GM12878 (cell line): ENCODE measurements around the gene SH3YL1. TPM values are rescaled to one million over a fixed set of nuclear protein-coding genes. Genes with fewer than 3 reads are reported as not detected.

Experiments
- ATAC-seq: fragments of 200-7000 bp; cut with Tn5 transposase; 3 replicates; pipeline ENCODE4 v1.9.1; 2020; ENCODE audit warnings: mild to moderate bottlenecking, moderate library complexity
- BruUV-seq: library from RNA; stranded (reverse); fragments of 400-500 nt; replicated peaks from 2 replicates; lab custom pipeline; 2021; lab: Mats Ljungman, UMichigan
- CTCF ChIA-PET: fragments of 300-600 bp; sonication (Branson Sonifier 250); formaldehyde crosslinking; extraction: SDS; loops from one replicate; lab custom pipeline; 2021; ENCODE audit warnings: inconsistent platforms; lab: Yijun Ruan, JAX
- POLR2A ChIA-PET: fragments of 350-600 bp; formaldehyde crosslinking; extraction: SDS; loops from one replicate; lab custom pipeline; 2021; ENCODE audit warnings: inconsistent platforms; lab: Charles Lee
- RAD21 ChIA-PET: fragments of 300-600 bp; sonication (Branson Sonifier 250); formaldehyde crosslinking; loops from one replicate; lab custom pipeline; 2023; ENCODE audit warnings: antibody characterized with exemption; ENCODE audit not compliant: unreplicated experiment; lab: Charles Lee
- SMC1A ChIA-PET: fragments of 300-600 bp; sonication (Branson Sonifier 250); formaldehyde crosslinking; loops from one replicate; lab custom pipeline; 2023; ENCODE audit not compliant: unreplicated experiment, uncharacterized antibody; lab: Charles Lee
- DNase-seq: peaks from one replicate; pipeline ENCODE4 v3.0.0-alpha.2; 2011; ENCODE audit warnings: low read depth, low spot score
- FAIRE-seq: peaks from 3 replicates; lab custom pipeline; 2011; peaks lifted over from hg19 to GRCh38; lab: Jason Lieb, UNC
- H2AFZ ChIP-seq: 2 replicates; pipeline ENCODE4 v1.6.0; 2011; ENCODE audit warnings: low read depth, low read length, control low read depth; ENCODE audit not compliant: control insufficient read depth
- H3K27ac ChIP-seq: 2 replicates; pipeline ENCODE4 v1.5.1; 2011; ENCODE audit warnings: control low read depth; ENCODE audit not compliant: control insufficient read depth, insufficient read depth
- H3K27me3 ChIP-seq, 2 experiments: replicated peaks in 1 of 2; 2 replicates each; pipeline versions ENCODE4 v1.6.0 to v1.6.1; 2011; ENCODE audit warnings: low read length in 1 of 2; ENCODE audit not compliant: control insufficient read depth in 2 of 2, insufficient read depth in 2 of 2
- H3K36me3 ChIP-seq, 2 experiments: 2 replicates each; pipeline ENCODE4 v1.5.1; 2011; ENCODE audit warnings: low read length in 1 of 2; ENCODE audit not compliant: control insufficient read depth in 2 of 2, insufficient read depth in 2 of 2
- H3K4me1 ChIP-seq: 2 replicates; pipeline ENCODE4 v1.6.1; 2011; ENCODE audit warnings: mild to moderate bottlenecking, low read length, moderate library complexity, mixed read lengths; ENCODE audit not compliant: control insufficient read depth, insufficient read depth
- H3K4me2 ChIP-seq: 2 replicates; pipeline ENCODE4 v1.6.0; 2011; ENCODE audit warnings: control low read depth; ENCODE audit not compliant: control insufficient read depth, insufficient read depth
- H3K4me3 ChIP-seq: fragments of 200-600 bp; sonication (generic); 2 replicates; pipeline ENCODE4 v1.5.1; 2016
- H3K79me2 ChIP-seq: 2 replicates; pipeline ENCODE4 v1.6.0; 2011; ENCODE audit warnings: low read length; ENCODE audit not compliant: control insufficient read depth, insufficient read depth
- H3K9ac ChIP-seq: 2 replicates; pipeline ENCODE4 v1.8.0; 2011; ENCODE audit warnings: low read length, control low read depth, mixed read lengths; ENCODE audit not compliant: control insufficient read depth, insufficient read depth
- H3K9me3 ChIP-seq: replicated peaks from 3 replicates; pipeline ENCODE4 v1.5.1; 2011; ENCODE audit warnings: mild to moderate bottlenecking, low read length; ENCODE audit not compliant: control insufficient read depth, insufficient read depth
- H4K20me1 ChIP-seq: 2 replicates; pipeline ENCODE4 v1.6.0; 2011; ENCODE audit not compliant: control insufficient read depth, insufficient read depth
- ATF7 ChIP-seq: fragments of 450-650 bp; IDR thresholded peaks from 2 replicates; pipeline ENCODE4 v1.6.1; 2016; ENCODE audit warnings: low read depth, mild to moderate bottlenecking
- CBX3 ChIP-seq: fragments of 200-600 bp; sonication (generic); IDR thresholded peaks from 2 replicates; pipeline ENCODE4 v1.6.1; 2016; ENCODE audit warnings: low read depth, borderline replicate concordance
- E2F4 ChIP-seq: IDR thresholded peaks from 2 replicates; pipeline ENCODE4 v1.6.1; 2012; ENCODE audit warnings: low read depth, low read length, improper control_type of control experiment
- ESRRA ChIP-seq: IDR thresholded peaks from 2 replicates; pipeline ENCODE4 v1.6.1; 2012; ENCODE audit warnings: mild to moderate bottlenecking, low read length, improper control_type of control experiment
- FOS ChIP-seq: IDR thresholded peaks from 3 replicates; pipeline ENCODE4 v1.6.1; 2011; ENCODE audit warnings: borderline replicate concordance; ENCODE audit not compliant: insufficient read length; ENCODE audit errors: extremely low read depth
- FOXK2 ChIP-seq: fragments of 450-650 bp; IDR thresholded peaks from 2 replicates; pipeline ENCODE4 v1.6.1; 2017; ENCODE audit warnings: mild to moderate bottlenecking, moderate library complexity
- NR2C1 ChIP-seq: fragments of 450-650 bp; IDR thresholded peaks from 2 replicates; pipeline ENCODE4 v1.6.1; 2017; ENCODE audit warnings: antibody characterized with exemption, mild to moderate bottlenecking, moderate library complexity
- RB1 ChIP-seq: fragments of 450-650 bp; formaldehyde crosslinking; IDR thresholded peaks from 2 replicates; pipeline ENCODE4 v1.6.1; 2017; ENCODE audit warnings: mild to moderate bottlenecking, borderline replicate concordance
- RBBP5 ChIP-seq: fragments of 200-600 bp; sonication (generic); conservative IDR thresholded peaks from 2 replicates; pipeline ENCODE4 v1.6.1; 2016
- RUNX3 ChIP-seq: IDR thresholded peaks from 2 replicates; pipeline ENCODE4 v1.6.1; 2012; ENCODE audit warnings: low read length, inconsistent platforms
- TCF3 ChIP-seq: IDR thresholded peaks from 2 replicates; pipeline ENCODE4 v1.6.1; 2012; ENCODE audit warnings: low read depth, mild to moderate bottlenecking, low read length, borderline replicate concordance; ENCODE audit not compliant: insufficient read depth
- WGBS: methylation state at CpG from one replicate; pipeline ENCODE4 v1.1.6; 2016; ENCODE audit warnings: low lambda C conversion rate; ENCODE audit not compliant: insufficient replicate concordance, insufficient coverage; ENCODE audit errors: missing lambda C conversion rate; 5-methylcytosine and 5-hydroxymethylcytosine counted together
- in situ Hi-C: fragments of 300-500 bp; cut with MboI; formaldehyde crosslinking; loops from 9 replicates; pipeline ENCODE4 v1.14.3; 2018; ENCODE audit warnings: mixed read lengths
- intact Hi-C: fragments of 100-400 bp; cut with micrococcal nuclease; formaldehyde crosslinking; loops from one replicate; pipeline ENCODE4 v1.14.2; 2022; ENCODE audit not compliant: unreplicated experiment
- polyA plus RNA-seq, 11 experiments: library from polyadenylated mRNA; depleted of rRNA in 4 of 11; unstranded in 6 of 11; stranded (reverse) in 5 of 11; fragments of >200 nt; fragmentation: Nextera tagmentation in 4 of 11; fragmentation: Illumina TruSeq in 1 of 11; extraction: Ambion mirVana in 4 of 11; extraction: Trizol in 1 of 11; gene quantifications; 1 replicate in 1 of 11; 2 replicates in 10 of 11; pipeline versions ENCODE4 v1.2.1 to v1.2.3, GENCODE V29; 2011 to 2016; ENCODE audit warnings: inconsistent platforms in 2 of 11, missing spikeins in 2 of 11, low read depth in 1 of 11
- total RNA-seq, 4 experiments: library from RNA; depleted of rRNA in 3 of 4; stranded (reverse); fragments of >200 nt in 3 of 4; fragmentation: Illumina TruSeq in 1 of 4; extraction: Trizol in 1 of 4; gene quantifications; 2 replicates each; pipeline versions ENCODE4 v1.2.1 to v1.2.3, GENCODE V29; 2013 to 2021
- TF ChIP-seq, protein P1 (sequence below): fragments of 450-650 bp; IDR thresholded peaks from 2 replicates; pipeline ENCODE4 v1.6.1; 2017; ENCODE audit warnings: antibody characterized with exemption, mild to moderate bottlenecking, moderate library complexity

Gene SH3YL1
- total and polyA plus RNA-seq, 10 of the 15 experiments (the other 5 are each of a cell fraction or from before 2014, with no cell fraction given): 12.2 to 22.4 (median 17.2) TPM

GRCh38 chr2:281381-281780 is 17.5 kb upstream of the SH3YL1 start:
- ATAC-seq (no peak), FAIRE-seq (no peak), DNase-seq (no peak)
- no peak overlapping the region for H2AFZ ChIP-seq
- H3K4me3 ChIP-seq: no peak overlapping the region
- no peaks in the 10 kb centered on the region for H4K20me1 ChIP-seq
- H3K27ac ChIP-seq: no peak overlapping the region
- no peak overlapping the region for H3K9ac ChIP-seq
- H3K27me3 ChIP-seq: no peaks in the 10 kb centered on the region
- RAD21 ChIA-PET: no interaction called here
- POLR2A ChIA-PET: no interaction called here
- peaks cover 22 to 34% of the 10 kb centered on the region in 2 experiments for H3K36me3 ChIP-seq
- CTCF ChIA-PET: interaction anchor here (0.8 kb wide), 1 partner anchor 21 kb away, joined by 3 read pairs; no protein-coding TSS in a partner anchor
- in situ Hi-C loops: no loop called here
- no peak overlapping the region for H3K4me2 ChIP-seq
- 95% methylated on average over 9 of the region's 9 CpGs for WGBS
- no peaks in the 10 kb centered on the region for H3K4me1 ChIP-seq
- H3K79me2 ChIP-seq: no peaks in the 10 kb centered on the region
- intact Hi-C loops: no loop called here
- SMC1A ChIA-PET: no interaction called here
- no TSS peak for BruUV-seq
- TF ChIP-seq RBBP5 (no peak), ATF7 (no peak), NR2C1 (no peak), CBX3 (no peak), FOXK2 (no peak), FOS (no peak), RUNX3 (no peak), TCF3 (no peak), RB1 (no peak), ESRRA (no peak), E2F4 (no peak)
- TF ChIP-seq, protein P1, sequence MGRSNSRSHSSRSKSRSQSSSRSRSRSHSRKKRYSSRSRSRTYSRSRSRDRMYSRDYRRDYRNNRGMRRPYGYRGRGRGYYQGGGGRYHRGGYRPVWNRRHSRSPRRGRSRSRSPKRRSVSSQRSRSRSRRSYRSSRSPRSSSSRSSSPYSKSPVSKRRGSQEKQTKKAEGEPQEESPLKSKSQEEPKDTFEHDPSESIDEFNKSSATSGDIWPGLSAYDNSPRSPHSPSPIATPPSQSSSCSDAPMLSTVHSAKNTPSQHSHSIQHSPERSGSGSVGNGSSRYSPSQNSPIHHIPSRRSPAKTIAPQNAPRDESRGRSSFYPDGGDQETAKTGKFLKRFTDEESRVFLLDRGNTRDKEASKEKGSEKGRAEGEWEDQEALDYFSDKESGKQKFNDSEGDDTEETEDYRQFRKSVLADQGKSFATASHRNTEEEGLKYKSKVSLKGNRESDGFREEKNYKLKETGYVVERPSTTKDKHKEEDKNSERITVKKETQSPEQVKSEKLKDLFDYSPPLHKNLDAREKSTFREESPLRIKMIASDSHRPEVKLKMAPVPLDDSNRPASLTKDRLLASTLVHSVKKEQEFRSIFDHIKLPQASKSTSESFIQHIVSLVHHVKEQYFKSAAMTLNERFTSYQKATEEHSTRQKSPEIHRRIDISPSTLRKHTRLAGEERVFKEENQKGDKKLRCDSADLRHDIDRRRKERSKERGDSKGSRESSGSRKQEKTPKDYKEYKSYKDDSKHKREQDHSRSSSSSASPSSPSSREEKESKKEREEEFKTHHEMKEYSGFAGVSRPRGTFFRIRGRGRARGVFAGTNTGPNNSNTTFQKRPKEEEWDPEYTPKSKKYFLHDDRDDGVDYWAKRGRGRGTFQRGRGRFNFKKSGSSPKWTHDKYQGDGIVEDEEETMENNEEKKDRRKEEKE: no peak
- H3K9me3 ChIP-seq: no peaks in the 10 kb centered on the region
